ENCODE data around the gene RUSC2. TPM values are rescaled to one million over a fixed set of nuclear protein-coding genes. Genes with fewer than 3 reads are reported as not detected.

Gene RUSC2
- total RNA-seq, 5 donors from 2014 or later (not counting 1 experiment from before 2014, with no cell fraction given) = 0.16 to 3.1 (median 1.2) TPM

DNA sequence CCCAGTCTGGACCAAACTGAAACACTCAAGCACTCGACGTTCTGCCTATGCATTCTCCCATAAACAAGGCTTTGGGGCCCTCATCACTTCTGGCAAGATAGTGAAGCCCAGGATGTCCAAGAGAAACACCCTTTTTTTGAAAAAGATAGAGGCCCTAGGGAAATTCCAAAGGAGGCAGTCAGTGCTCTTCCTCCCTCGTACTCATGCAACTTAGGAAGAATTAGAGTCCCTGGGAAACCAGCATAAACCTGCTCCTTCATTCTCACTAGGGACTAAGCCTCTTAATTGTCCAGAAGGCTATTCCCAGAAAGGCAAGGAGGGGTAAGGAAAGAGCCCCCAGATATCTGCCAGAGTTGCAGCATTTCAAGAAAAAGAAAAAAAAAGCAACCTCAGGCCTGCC, 7.8 kb upstream of the RUSC2 start:
- ChIA-PET POLR2A (no interaction called here), CTCF (no interaction called here)
- DNase-seq = no peak
- Mint-ChIP-seq H3K36me3 (no peaks in the 10 kb centered on the region), H3K4me3 (no peak overlapping the region), H3K4me1 (no peaks in the 10 kb centered on the region), H3K9me3 (no peaks in the 10 kb centered on the region), H3K27ac (no peak overlapping the region), H3K27me3 (peaks cover under 1 to 12% of the 10 kb centered on the region in 2 donors)
- no peak overlapping the region for H3K4me3 ChIP-seq (ENCODE audit: control insufficient read depth in 1 of 2, extremely low read depth in 1 of 2, low read length in 1 of 2)
- peaks cover 0 to 6% of the 10 kb centered on the region in 2 experiments for H3K27me3 ChIP-seq (replicated peaks in 1 of 2; ENCODE audit: control insufficient read depth in 2 of 2, extremely low read depth in 1 of 2, insufficient read depth in 2 of 2, low read length in 1 of 2)
- H3K4me1 ChIP-seq (ENCODE audit: control insufficient read depth in 1 of 2, extremely low read depth in 1 of 2, insufficient read depth in 2 of 2, low read length in 2 of 2) = no peaks in the 10 kb centered on the region
- no peaks in the 10 kb centered on the region for H3K9me3 ChIP-seq
- WGBS (ENCODE audit: insufficient coverage) = no CpG with 5 or more reads among the region's 3 CpGs
- ATAC-seq (replicated peaks in 1 of 4) = no peak
- no peaks in the 10 kb centered on the region for H3K36me3 ChIP-seq (ENCODE audit: control insufficient read depth in 2 of 2, extremely low read depth in 1 of 2, insufficient read depth in 1 of 2, low read length in 1 of 2)
- no peak overlapping the region for H3K27ac ChIP-seq (ENCODE audit: low read length)

DNA sequence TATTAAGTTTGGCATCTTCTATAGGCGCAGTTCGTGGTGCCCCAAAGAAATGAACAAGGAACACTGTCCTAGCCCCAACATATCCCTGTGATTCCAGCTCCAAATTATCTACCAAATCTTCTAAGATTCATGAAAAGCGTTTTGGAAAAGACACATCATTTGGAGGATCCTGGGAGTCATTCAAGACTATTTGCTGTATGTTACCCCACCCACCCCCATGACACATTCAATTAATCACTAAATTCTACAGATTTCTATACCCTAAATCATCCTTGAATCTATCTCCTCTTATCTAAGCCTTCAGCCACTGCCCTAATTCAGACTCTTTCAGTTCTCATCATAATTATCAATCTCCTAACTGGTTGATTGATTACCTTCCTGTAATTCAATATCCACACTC, 5.5 kb upstream of the RUSC2 start:
- Mint-ChIP-seq H3K4me3 (no peak overlapping the region), H3K9me3 (no peaks in the 10 kb centered on the region), H3K27ac (no peak overlapping the region), H3K27me3 (peaks cover 0 to 20% of the 10 kb centered on the region in 2 donors), H3K4me1 (peaks cover 0 to 7% (median 4%) of the 10 kb centered on the region in 3 donors), H3K36me3 (no peaks in the 10 kb centered on the region)
- Histone ChIP-seq H3K9me3 (no peaks in the 10 kb centered on the region), H3K36me3 (ENCODE audit: control insufficient read depth in 2 of 2, extremely low read depth in 1 of 2, insufficient read depth in 1 of 2, low read length in 1 of 2) (no peaks in the 10 kb centered on the region), H3K27ac (ENCODE audit: low read length) (no peak overlapping the region), H3K4me1 (ENCODE audit: control insufficient read depth in 1 of 2, extremely low read depth in 1 of 2, insufficient read depth in 2 of 2, low read length in 2 of 2) (peaks cover 0 to 3% of the 10 kb centered on the region in 2 experiments), H3K27me3 (replicated peaks in 1 of 2; ENCODE audit: control insufficient read depth in 2 of 2, extremely low read depth in 1 of 2, insufficient read depth in 2 of 2, low read length in 1 of 2) (peaks cover 0 to 10% of the 10 kb centered on the region in 2 experiments), H3K4me3 (ENCODE audit: control insufficient read depth in 1 of 2, extremely low read depth in 1 of 2, low read length in 1 of 2) (no peak overlapping the region)
- ATAC-seq (replicated peaks in 1 of 4) = no peak
- 93% methylated on average over 3 of the region's 3 CpGs for WGBS (ENCODE audit: insufficient coverage)
- ChIA-PET POLR2A (no interaction called here), CTCF (no interaction called here)
- no peak for DNase-seq

DNA sequence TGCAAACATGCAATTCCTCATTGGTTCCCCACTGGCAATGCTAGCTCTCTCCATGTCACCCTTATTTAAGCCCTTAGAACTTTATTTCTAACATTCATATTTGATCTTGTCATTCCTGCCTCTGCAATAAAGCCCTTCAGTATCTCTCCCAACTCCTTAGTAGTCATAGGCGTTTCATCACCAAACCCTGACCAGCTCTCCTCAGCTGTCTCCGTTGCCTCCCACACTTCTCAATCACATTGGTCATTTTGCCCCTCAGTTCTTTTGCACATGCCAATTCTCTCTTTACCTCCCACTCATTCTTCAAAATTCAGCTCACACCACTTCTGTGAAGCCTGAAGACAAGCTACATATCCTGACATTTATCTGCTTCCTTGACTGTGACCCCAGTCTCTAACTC, 2.8 kb upstream of the RUSC2 start:
- Mint-ChIP-seq H3K27ac (no peak overlapping the region), H3K9me3 (no peaks in the 10 kb centered on the region), H3K27me3 (peaks cover 6 to 29% of the 10 kb centered on the region in 2 donors), H3K36me3 (no peaks in the 10 kb centered on the region), H3K4me3 (no peak overlapping the region), H3K4me1 (peaks cover 11 to 25% (median 19%) of the 10 kb centered on the region in 3 donors)
- ATAC-seq (replicated peaks in 1 of 4) (no peak), DNase-seq (no peak)
- peaks cover 0 to 23% of the 10 kb centered on the region in 2 experiments for H3K27me3 ChIP-seq (replicated peaks in 1 of 2; ENCODE audit: control insufficient read depth in 2 of 2, extremely low read depth in 1 of 2, insufficient read depth in 2 of 2, low read length in 1 of 2)
- no peaks in the 10 kb centered on the region for H3K36me3 ChIP-seq (ENCODE audit: control insufficient read depth in 2 of 2, extremely low read depth in 1 of 2, insufficient read depth in 1 of 2, low read length in 1 of 2)
- H3K27ac ChIP-seq (ENCODE audit: low read length) = no peak overlapping the region
- CTCF ChIA-PET = interaction anchor here in 1 of 2 donors (1.2 kb wide), 1 partner anchor 179 kb away, joined by 3 read pairs; no protein-coding TSS in a partner anchor
- POLR2A ChIA-PET = no interaction called here
- H3K4me3 ChIP-seq (ENCODE audit: control insufficient read depth in 1 of 2, extremely low read depth in 1 of 2, low read length in 1 of 2) = no peak overlapping the region
- H3K9me3 ChIP-seq = no peaks in the 10 kb centered on the region
- 78% methylated on average over 2 of the region's 2 CpGs for WGBS (ENCODE audit: insufficient coverage)
- H3K4me1 ChIP-seq (ENCODE audit: control insufficient read depth in 1 of 2, extremely low read depth in 1 of 2, insufficient read depth in 2 of 2, low read length in 2 of 2) = peaks cover 0 to 13% of the 10 kb centered on the region in 2 experiments

DNA sequence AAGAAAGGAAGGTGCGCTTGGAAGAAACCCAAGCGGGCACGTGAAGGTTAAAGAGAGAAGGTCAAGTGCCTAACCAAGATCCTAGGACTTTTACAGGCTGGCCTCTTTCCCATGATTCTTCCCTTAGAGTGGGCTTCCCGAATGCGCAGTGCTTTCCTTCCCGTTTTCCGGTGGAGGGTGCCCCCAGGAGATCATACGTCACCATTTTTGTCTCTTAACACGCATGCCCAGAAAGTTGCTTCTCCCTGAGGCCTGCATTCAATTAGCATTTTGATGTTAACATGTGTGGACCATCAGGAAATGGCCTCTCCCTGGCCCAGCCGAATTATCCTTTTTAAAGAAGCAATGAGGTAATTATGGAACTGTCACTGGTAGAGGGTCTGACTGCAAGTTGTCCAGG, 1.9 kb upstream of the RUSC2 start:
- Mint-ChIP-seq H3K27me3 (peaks cover 6 to 29% of the 10 kb centered on the region in 2 donors), H3K4me1 (peaks cover 11 to 28% (median 21%) of the 10 kb centered on the region in 3 donors), H3K27ac (no peak overlapping the region), H3K9me3 (no peaks in the 10 kb centered on the region), H3K4me3 (peak overlapping the region in 1 of 3 donors; percentile 18), H3K36me3 (no peaks in the 10 kb centered on the region)
- Histone ChIP-seq H3K4me1 (ENCODE audit: control insufficient read depth in 1 of 2, extremely low read depth in 1 of 2, insufficient read depth in 2 of 2, low read length in 2 of 2) (peaks cover 0 to 13% of the 10 kb centered on the region in 2 experiments), H3K4me3 (ENCODE audit: control insufficient read depth in 1 of 2, extremely low read depth in 1 of 2, low read length in 1 of 2) (no peak overlapping the region), H3K36me3 (ENCODE audit: control insufficient read depth in 2 of 2, extremely low read depth in 1 of 2, insufficient read depth in 1 of 2, low read length in 1 of 2) (no peaks in the 10 kb centered on the region), H3K9me3 (no peaks in the 10 kb centered on the region), H3K27me3 (replicated peaks in 1 of 2; ENCODE audit: control insufficient read depth in 2 of 2, extremely low read depth in 1 of 2, insufficient read depth in 2 of 2, low read length in 1 of 2) (peaks cover 0 to 23% of the 10 kb centered on the region in 2 experiments), H3K27ac (ENCODE audit: low read length) (no peak overlapping the region)
- 95% methylated on average over 10 of the region's 10 CpGs for WGBS (ENCODE audit: insufficient coverage)
- POLR2A ChIA-PET = no interaction called here
- DNase-seq (no peak), ATAC-seq (replicated peaks in 1 of 4) (no peak)
- CTCF ChIA-PET = no interaction called here

- H3K27ac Mint-ChIP-seq = peak overlapping the region in 1 of 2 donors; percentile 7
- H3K4me1 ChIP-seq (ENCODE audit: control insufficient read depth in 1 of 2, extremely low read depth in 1 of 2, insufficient read depth in 2 of 2, low read length in 2 of 2) = peaks cover 0 to 13% of the 10 kb centered on the region in 2 experiments
- ATAC-seq (replicated peaks in 1 of 4) (no peak), DNase-seq (no peak)
- H3K9me3 Mint-ChIP-seq = no peaks in the 10 kb centered on the region
- no peaks in the 10 kb centered on the region for H3K36me3 ChIP-seq (ENCODE audit: control insufficient read depth in 2 of 2, extremely low read depth in 1 of 2, insufficient read depth in 1 of 2, low read length in 1 of 2)
- H3K4me1 Mint-ChIP-seq = peaks cover 11 to 28% (median 21%) of the 10 kb centered on the region in 3 donors
- H3K9me3 ChIP-seq = no peaks in the 10 kb centered on the region
- no peak overlapping the region for H3K4me3 ChIP-seq (ENCODE audit: control insufficient read depth in 1 of 2, extremely low read depth in 1 of 2, low read length in 1 of 2)
- no peaks in the 10 kb centered on the region for H3K36me3 Mint-ChIP-seq
- POLR2A ChIA-PET = no interaction called here
- peak overlapping the region; percentile 59 to 83 (median 81) for H3K4me3 Mint-ChIP-seq
- peaks cover 0 to 25% of the 10 kb centered on the region in 2 experiments for H3K27me3 ChIP-seq (replicated peaks in 1 of 2; ENCODE audit: control insufficient read depth in 2 of 2, extremely low read depth in 1 of 2, insufficient read depth in 2 of 2, low read length in 1 of 2)
- no peak overlapping the region for H3K27ac ChIP-seq (ENCODE audit: low read length)
- WGBS (ENCODE audit: insufficient coverage) = 100% methylated on average over 5 of the region's 10 CpGs
- H3K27me3 Mint-ChIP-seq = peaks cover 6 to 29% of the 10 kb centered on the region in 2 donors
- CTCF ChIA-PET = no interaction called here
These were observed 1.2 kb upstream of the RUSC2 start for GRCh38 chr9:35488566-35489312.

- no peak for DNase-seq
- Histone ChIP-seq H3K4me3 (ENCODE audit: control insufficient read depth in 1 of 2, extremely low read depth in 1 of 2, low read length in 1 of 2) (peak overlapping the region; percentile 50 to 62), H3K27me3 (replicated peaks in 1 of 2; ENCODE audit: control insufficient read depth in 2 of 2, extremely low read depth in 1 of 2, insufficient read depth in 2 of 2, low read length in 1 of 2) (peaks cover 0 to 25% of the 10 kb centered on the region in 2 experiments), H3K9me3 (no peaks in the 10 kb centered on the region), H3K36me3 (ENCODE audit: control insufficient read depth in 2 of 2, extremely low read depth in 1 of 2, insufficient read depth in 1 of 2, low read length in 1 of 2) (no peaks in the 10 kb centered on the region), H3K27ac (ENCODE audit: low read length) (no peak overlapping the region), H3K4me1 (ENCODE audit: control insufficient read depth in 1 of 2, extremely low read depth in 1 of 2, insufficient read depth in 2 of 2, low read length in 2 of 2) (peaks cover 0 to 13% of the 10 kb centered on the region in 2 experiments)
- Mint-ChIP-seq H3K36me3 (no peaks in the 10 kb centered on the region), H3K27me3 (peaks cover 6 to 29% of the 10 kb centered on the region in 2 donors), H3K27ac (peak overlapping the region in 1 of 2 donors; percentile 66), H3K9me3 (no peaks in the 10 kb centered on the region), H3K4me1 (peaks cover 14 to 31% (median 24%) of the 10 kb centered on the region in 3 donors), H3K4me3 (peak overlapping the region; percentile 75 to 83 (median 81))
- peak in 1 of 4 experiments; percentile 8 for ATAC-seq (replicated peaks in 1 of 4)
- ChIA-PET CTCF (interaction anchor here in 1 of 2 donors (0.6 to 1.0 kb wide), 2 partner anchors 32 to 63 kb away, joined by 3 read pairs; no protein-coding TSS in a partner anchor), POLR2A (no interaction called here)
- WGBS (ENCODE audit: insufficient coverage) = 38% methylated on average over 36 of the region's 44 CpGs
These were observed 421 bp downstream of the RUSC2 start for GRCh38 chr9:35490155-35490909.
